HG03175 (cell line): ENCODE results near the gene RBBP8NL.

Experiments
- ATAC-seq: cut with Tn5 transposase; IDR thresholded peaks from one replicate; pipeline ENCODE4 v1.9.1; 2021; ENCODE audit warnings: mild to moderate bottlenecking, moderate library complexity; ENCODE audit not compliant: unreplicated experiment

The RBBP8NL gene

DNA sequence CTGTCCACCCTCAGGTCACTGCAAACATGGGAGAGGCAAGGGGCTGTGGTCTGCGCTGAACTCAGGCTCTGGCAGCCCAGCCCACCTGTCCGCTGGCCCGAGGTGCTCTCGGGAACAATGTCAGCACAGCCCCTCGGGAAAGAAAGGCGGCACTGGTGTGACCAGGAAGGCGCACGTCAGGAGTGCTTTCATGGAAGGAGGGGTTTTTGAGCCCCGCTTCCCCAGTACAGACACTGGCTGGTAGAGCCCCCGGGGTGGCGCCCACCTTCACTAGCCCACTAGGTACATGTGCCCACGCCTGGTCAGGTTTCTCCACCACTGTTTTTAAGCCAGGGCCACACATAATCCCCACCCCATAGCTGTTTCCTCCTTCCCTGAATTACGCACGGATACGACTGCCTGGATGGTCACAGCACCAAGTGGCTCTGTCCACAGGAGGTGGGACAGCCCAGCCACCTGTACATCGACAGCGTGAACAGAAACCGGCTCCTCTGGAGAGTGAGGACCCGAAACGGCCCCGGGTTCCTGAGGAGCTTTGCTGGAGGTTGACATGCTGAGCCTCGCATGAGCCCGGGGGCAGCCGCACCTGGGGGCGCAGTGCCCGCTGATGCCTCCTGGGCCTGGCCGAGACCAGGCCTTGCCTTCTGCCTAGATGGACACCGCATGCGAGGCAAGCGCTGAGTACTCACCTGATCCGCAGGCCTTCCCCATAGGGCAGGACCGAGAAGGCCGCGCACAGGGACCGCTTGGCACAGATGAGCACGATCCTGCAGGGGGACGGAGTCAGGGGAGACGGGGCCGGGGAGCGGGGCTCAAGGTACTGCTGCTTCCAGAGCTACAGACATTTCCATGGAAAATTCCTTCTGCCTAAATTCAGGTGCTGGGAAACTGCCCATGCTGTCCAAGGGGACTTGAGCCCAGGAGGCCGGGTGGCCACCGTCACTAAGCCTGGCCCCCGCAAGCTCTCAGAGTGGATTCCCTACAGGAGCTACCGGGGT lies 32.8 kb downstream of the RBBP8NL start:
- ATAC-seq, result no peak

DNA sequence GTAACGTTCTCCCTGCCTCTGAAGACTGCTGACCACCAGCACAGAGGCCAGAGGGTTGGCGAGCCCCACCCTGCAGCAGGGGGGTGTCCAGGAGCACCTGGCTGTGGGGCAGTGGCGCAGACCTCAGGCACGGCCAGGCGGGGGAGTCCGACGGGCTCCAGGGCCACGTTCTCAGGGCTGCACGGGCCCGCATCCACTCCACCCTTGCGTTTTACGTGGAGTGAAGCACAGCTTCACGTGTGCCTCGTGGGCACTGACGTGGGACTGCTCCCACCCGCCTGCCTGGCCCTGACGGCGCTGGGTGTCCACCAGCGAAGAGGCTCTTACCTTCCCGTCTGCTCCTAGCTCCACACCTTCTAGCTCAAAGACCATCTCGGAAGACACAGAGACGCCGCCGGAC lies 33.5 kb downstream of the RBBP8NL start:
- no peak for ATAC-seq

DNA sequence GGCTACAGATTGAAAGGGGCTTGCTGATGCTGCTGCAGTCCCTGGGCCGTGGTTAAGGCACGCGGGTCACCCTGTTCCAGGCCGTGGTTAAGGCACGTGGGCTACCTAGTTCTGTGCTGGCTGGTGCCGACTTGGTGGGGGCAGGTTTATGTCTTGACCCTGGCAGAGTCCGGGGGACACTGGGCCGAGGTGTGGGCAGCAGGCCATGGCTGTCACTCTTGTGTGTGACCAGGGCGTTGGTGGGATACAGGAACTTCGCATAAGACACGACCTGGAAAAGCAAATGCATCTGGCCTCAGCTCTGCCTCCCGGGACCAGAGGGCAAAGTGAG lies 34.0 kb downstream of the RBBP8NL start:
- ATAC-seq, result no peak

DNA sequence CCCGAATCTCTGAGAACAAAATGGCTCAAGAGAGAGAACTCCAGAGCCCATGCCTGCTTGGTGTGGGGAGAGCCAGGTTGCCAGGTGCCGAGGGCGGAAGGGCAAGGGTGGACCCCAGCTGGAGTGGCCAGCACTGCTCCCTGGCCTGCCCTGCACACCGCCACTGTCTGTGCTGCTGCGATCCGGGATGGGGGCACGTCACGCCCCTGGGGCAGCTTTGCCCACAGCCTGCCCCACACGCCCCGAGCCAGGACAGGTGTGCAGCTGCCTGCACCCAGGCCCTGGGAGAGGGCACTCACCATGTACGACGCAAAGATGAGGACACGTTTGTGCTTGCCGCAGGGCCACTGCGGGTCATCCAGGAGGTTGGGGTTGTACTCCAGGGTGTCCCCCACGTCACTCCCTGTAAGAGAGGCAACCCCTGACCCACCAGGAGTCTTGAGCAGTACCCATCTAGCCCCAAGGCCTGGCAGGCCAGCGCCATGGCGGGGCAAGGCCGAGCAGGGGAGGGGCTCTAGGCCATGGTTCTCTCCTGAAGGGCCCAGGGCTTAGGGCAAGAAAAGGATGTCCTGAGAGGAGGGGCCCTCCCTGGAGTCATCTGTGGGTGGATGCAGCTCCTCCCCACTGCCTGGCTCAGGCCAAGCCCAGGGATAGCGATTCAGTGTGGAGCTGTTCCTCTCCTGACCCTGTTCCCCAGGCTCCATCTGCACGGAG lies 34.6 kb downstream of the RBBP8NL start:
- ATAC-seq, result no peak

DNA sequence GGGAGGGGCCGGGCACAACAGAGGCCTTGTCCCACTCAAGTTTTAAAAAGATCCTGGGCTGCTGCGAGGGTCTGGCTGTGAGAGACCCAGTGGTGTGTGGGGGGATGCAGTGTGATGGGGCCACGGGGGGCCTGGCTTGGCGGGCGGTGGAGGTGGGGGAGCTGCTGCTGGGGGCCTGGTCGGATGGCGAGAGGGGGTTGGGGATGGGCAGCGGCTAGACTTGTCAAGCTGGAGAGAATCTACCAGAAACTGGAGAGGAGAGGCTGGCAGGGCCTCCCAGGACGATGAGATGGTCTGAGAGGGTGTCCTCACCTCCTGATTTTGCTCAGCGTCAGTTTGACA lies 35.3 kb downstream of the RBBP8NL start:
- ATAC-seq, result no peak

DNA sequence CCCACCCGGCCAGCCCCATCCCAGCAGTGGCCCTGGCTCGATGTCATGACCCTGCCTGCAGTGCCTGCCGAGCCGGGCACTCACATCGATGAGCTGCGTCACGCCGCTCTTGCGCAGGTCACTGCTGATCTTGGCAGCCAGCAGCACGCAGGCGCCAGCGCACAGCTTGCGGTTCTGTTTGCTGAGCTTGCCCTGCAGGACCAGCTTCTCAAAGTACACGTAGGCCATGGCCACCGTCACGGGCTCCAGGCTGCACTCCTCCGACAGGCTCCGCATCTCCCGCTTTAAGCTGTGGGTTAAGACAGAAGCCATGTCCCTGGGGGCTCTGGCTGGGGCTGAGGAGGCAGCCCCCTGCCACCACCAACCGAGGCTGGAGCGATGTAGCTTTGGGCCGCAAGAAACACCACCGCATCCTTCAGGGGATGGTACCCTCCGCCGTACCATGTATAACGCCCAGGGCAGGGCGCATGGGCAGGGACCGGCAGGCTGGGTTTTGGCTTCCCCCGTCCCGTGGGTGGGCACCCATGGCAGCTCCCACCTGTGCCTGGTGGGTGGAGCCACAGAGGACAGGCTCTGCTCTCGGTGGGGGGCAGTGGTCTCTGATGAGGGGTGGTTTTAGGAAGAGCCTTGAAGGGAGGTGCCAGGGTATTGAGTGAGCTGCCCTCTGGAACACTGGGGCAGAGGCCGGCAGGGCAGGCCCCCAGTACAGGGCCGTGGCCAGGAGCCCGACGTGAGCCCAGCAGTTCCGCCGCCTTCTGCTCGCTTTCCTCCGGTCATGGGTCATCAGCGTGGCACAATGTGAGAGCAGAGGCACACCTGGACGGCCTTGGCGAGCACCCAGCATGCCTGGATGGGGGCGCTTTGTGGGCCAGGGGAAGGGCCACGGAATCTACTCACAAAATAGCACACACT lies 35.9 kb downstream of the RBBP8NL start:
- no peak for ATAC-seq

DNA sequence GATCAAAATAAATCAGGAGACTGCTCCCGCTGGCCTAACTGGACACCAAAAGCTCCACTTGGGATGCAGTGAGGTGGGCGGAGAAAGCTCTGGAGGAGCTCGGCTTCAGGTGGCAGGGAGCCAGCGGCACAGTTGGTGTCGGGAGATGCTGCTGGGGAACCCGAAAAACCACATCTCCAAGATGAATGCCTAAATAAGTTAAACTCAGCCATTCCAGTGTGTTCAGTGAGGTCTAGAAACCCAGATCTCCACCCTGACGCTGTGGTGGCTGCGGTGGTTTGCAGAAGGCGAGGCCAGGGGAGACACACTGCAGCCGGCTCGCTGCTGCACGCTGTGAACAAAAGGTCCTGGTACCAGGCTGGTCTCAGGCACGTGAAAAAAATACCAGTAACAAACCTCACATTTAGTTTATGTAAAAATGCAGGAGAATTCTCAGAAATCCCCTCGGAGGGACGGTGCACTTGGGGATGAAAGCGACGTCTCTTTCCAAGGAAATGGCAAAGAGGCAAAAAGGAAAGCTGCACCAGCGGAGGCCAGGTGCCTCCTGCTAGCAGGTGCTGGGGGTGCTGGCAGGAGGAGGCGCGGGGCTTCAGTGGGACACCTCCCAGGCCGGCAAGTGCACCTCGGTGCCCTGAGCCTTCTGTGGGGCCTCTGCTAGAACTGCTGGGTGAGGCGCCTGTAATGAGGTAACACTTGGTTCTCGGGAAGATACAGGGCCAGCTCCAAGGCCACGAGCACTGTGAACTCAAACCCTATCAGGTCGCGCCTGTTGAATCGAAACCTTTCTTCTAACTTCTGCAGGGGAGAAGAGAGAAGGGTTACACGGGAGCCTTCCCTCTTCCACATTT lies 36.8 kb downstream of the RBBP8NL start:
- ATAC-seq, result no peak

DNA sequence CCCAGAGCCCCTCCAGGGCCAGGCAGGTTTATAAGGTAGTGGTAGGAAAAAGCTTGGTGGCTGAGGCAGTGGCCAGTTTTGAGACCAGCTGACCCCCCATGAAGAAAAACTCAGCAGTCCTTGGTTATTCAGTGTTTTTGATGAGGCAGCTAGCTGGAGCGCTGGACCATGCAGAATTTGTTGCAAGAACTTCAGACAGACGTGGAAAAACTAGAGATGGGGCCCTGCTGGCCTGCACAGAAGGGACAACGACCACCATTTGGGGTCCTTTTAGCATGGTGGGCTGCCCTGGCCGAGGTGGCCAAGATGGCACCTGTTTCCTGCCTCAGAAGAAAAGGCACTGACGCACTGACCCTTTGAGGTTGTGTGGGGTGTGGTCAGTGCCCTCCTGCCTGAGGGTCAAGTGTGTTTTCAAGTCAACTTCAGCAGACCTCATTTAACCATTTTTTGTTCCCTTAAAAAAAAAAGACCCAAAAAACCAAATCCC lies 37.7 kb downstream of the RBBP8NL start:
- ATAC-seq, result no peak

DNA sequence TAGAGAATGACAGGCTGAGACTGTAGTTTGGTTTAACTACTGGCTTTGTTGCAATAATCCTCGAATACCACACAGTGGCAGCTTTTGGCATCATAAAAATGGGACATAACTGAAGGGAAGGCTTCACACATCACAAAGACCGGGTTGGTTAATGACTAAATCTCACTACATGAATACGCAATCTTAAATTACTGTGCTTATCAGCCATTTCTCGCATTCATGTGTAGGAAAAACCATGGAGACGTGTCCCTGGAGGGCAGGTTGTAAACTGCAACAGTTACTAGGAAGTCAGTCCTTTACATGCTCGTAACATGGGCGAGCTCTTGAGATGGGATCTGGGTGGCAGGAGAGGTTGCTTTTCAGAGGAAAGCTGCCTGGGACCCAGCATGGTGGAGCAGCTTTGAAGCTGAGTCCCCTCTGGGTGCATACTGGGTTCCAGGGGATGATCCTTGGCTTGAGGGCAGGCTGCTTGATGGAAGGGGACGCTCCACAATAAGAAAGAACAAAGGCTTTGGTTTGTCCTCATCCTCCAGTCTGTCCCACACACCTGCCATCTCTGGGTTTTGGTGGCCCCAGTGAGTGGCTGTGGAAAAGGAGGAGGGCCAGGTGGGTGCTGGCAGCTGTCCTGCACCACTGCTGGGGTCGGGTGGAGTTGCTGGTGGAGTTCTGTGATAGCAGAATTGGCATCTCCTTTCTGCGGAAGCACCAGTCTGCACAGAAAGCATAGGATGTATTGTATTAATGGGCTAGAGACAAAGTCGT lies 38.3 kb downstream of the RBBP8NL start:
- no peak for ATAC-seq

DNA sequence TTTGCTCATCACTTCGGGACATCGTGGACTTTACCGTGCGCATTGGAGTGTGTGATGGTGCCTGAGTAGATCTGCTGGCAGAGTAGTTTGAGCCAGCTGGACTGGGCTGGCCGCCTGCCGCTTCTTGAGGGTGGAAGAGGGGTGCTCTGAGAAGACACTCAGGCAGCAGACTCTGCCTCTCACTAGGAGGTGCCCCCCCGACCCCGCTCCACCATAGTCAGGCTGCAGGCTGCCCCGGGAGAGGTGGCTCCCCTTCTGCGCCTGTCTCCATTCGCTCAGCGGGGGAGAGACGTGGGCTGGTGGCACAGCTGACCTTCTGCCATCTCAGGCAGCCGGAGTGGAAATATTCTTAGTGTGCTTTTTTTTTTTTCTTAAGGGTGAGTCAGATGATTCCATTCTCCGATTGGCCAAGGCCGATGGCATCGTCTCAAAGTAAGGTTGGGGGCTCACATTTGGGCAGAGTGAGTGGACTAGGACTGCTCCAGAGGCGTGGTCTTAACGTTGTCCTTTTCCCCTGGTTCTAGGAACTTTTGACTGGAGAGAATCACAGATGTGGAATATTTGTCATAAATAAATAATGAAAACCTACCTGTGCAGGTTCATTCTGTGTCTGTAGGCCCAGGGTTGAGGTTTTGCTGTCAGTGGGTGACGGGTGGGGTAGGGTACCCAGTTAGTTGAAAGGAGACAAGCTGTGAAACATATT lies 39.3 kb downstream of the RBBP8NL start:
- no peak for ATAC-seq

DNA sequence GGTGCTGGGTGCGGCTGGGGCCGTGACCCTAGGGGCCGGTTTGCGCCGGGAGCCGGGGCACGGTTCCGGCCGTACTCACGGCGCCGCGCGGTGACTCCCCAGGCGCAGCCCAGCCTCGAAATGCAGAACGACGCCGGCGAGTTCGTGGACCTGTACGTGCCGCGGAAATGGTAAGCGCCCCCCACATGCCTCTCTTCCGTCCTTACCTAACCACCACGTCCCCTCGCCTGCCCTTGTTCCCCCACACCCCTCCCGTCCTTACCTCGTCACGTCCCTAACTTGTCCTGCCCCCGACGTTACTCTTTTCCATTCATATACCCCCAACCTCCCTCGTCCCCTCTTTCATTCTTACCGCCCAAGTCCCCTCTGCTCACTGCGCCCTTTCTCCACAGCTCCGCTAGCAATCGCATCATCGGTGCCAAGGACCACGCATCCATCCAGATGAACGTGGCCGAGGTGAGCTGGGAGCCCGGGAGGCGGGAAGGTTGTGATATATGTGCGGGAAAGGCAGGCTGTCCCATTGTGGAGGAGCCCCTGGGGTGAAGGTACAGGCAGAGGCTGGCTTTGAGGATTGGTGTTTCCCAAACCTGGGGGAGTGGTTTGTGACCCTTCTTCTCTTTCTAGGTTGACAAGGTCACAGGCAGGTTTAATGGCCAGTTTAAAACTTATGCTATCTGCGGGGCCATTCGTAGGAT lies 40.0 kb downstream of the RBBP8NL start:
- ATAC-seq, result no peak

DNA sequence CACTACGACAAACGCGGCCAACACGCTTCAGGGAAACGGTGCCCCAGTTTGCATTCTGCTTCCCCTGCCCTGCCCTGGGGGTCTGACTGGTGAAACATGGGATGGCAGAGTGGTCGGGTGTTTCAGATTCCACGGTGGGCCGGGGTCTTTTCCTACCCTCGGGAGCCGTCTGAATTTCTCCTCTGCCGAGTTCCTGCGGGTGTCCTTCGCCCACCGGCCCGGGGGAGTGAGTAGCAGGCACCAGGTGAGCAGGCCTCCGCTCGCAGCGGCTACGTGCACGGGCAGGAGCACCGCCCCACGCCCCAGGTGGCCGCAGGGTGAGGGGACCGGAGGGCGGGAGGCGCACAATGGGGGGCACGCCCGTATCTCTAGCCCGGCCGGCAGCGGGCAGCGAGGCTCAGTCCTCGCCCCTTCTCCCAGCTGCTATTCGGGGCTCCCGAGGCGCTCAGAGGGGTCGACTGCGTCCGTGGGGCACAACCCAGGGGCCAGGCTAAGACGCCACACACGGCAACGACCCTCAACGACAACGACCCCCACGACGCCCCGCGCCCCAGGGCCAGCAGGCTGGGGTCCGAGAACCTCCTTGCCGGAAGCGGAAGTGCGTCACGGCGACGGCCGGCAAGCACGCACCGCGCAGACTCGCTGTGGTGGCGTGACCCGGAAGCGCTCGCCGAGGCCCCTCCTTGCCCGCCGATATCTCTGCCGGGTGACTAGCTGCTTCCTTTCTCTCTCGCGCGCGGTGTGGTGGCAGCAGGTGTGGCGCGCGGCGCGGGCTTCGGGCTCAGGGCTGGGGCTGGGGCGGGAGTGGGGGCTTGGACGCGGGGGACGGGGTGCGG lies 40.7 kb downstream of the RBBP8NL start, which contains the start of gene RPS21:
Gene RPS21 (plus strand): TSS at position 721 of the 836 bp plus-strand sequence. CDS start 236 bp downstream, outside the sequence.
- peak; percentile 88 for ATAC-seq

DNA sequence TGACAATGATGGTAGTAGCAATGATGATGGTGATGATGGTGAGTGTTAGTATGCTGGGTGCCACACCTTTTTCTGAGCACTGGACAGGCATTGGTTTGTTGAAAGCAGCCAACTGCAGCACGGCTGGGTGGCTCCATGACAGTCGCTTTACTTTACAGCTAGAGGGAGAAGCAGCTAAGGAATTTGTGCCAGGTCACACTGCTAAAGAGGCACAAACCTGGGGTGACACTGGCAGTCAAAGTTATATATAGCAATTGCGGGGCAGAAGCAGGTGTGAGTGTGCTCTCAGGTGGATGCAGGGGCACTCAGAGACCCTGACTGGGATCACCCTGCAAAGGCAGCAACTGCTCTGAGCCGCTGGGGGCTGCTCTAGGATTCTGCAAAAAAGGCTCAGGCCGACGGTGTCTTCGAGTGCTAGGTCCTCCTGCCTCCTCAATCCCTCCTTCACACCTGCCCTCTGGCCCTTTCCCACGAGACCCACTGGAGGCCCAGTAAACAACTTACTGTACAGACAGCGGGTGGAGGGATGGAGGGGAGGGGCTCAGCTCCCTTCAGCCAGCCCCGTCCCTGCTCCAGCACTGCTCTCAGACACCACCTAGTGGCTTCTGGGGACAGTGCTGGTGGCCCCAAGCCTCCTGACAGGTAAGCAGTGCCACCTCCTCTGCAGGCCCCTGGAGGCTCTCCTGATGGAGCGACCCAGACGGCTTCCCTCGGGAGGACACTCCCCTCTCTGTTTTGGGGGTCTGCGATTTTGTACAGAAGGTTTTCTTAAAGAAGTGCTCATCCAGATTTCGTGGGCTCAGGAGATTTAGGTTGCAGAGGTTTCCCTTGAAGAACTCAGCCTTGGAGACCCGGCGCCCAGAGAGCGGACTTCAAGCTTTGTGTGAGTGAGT lies 44.8 kb downstream of the RBBP8NL start:
- ATAC-seq, result peak; percentile 55

DNA sequence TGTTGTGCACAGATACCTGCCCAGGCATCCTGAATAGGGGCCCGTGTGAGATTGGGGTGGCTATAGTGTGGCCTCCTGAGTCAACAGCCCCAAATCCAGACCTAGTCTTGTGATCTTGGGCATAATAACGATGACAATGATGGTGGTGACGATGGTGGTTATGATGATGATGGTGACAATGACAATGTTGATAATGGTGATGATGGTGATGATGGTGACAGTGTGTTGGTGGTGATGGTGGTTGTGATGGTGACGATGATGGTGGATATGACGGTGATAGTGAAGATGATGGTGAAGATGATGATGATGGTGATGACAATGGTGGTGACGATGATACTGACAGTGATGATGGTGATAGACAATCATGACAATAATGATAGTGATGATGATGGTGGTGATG lies 45.5 kb downstream of the RBBP8NL start:
- no peak for ATAC-seq

DNA sequence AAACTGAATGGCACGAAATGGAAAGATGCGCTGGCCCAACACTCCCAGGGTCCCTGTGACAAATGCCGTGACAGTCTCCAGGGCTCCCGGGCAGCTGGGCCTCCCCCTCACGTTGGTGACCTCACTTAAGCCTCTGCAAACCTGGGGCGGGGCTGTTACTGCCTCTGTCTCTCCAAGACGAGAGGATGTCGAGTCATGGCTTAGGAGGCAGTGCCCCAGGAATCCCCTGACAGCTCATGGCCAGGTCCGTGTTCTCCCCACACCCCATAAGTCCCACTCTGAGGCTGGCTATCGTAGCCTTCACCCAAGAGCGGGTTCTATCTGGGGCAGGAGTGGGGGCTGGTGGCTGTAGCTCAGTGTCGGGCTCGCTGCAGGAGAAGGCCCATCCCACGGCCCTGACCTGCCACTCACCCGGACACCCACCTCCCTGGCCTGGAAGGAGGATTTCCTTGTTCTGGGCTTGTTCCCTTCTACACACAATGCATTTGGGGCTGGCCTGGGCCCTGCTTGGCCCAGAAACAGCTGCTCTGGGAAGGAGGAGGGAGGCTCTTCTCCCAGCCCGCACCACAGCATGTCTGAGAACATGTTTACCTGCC lies 46.0 kb downstream of the RBBP8NL start:
- no peak for ATAC-seq

DNA sequence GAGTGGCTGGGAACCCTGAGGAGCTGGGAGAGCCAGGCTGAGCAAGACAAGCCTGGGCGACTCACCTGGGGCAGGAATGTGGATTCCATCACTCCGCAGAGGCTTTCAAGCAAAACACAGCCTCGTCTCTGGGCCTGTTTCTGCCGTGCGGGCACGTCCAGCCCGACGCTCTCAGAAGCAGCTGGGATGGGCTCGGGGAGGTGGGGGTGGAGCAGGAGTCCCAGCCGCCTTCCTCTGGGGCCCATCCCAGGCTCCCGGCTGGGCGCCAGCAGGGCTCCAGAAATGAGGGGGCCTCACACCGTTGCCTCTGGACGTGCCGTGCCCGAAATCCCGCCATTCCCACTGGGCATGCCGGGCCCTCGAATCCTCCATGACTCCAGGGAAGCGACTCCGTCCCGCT lies 49.1 kb downstream of the RBBP8NL start:
- no peak for ATAC-seq
